Keratinocyte (primary cell): ENCODE measurements around the gene POP7. TPM values are rescaled to one million over a fixed set of nuclear protein-coding genes. Genes with fewer than 3 reads are reported as not detected.

Experiments
- DNase-seq: peaks from one replicate; pipeline ENCODE4 v3.0.0-alpha.2; 2011; ENCODE audit warnings: low read depth, missing footprints, low spot score
- FAIRE-seq: peaks from 2 replicates; lab custom pipeline; 2011; peaks lifted over from hg19 to GRCh38; lab: Jason Lieb, UNC
- H2AFZ ChIP-seq: 2 replicates; pipeline ENCODE4 v1.6.0; 2012; ENCODE audit warnings: low read length, control low read depth, inconsistent platforms; ENCODE audit not compliant: control insufficient read depth
- H3K27ac ChIP-seq: 2 replicates; pipeline ENCODE4 v1.5.1; 2011; ENCODE audit warnings: low read length; ENCODE audit not compliant: control insufficient read depth, insufficient read depth
- H3K27me3 ChIP-seq: 3 replicates; pipeline ENCODE4 v1.6.0; 2011; ENCODE audit warnings: low read length; ENCODE audit not compliant: control insufficient read depth, insufficient read depth; ENCODE audit errors: extremely low read depth
- H3K36me3 ChIP-seq, 2 experiments: 2 replicates in 1 of 2; 3 replicates in 1 of 2; pipeline ENCODE4 v1.5.1; 2011; ENCODE audit warnings: low read length in 2 of 2, mild to moderate bottlenecking in 1 of 2; ENCODE audit not compliant: control insufficient read depth in 2 of 2, insufficient read depth in 2 of 2; ENCODE audit errors: extremely low read depth in 1 of 2
- H3K4me1 ChIP-seq: 3 replicates; pipeline ENCODE4 v1.5.1; 2011; ENCODE audit warnings: low read length; ENCODE audit not compliant: control insufficient read depth, insufficient read depth; ENCODE audit errors: extremely low read depth
- H3K4me2 ChIP-seq: 3 replicates; pipeline ENCODE4 v1.6.0; 2011; ENCODE audit warnings: low read depth, low read length; ENCODE audit not compliant: control insufficient read depth, insufficient read depth; ENCODE audit errors: extremely low read depth
- H3K4me3 ChIP-seq, 3 experiments: fragments of 200-600 bp in 1 of 3; sonication (generic) in 1 of 3; 2 replicates in 2 of 3; 3 replicates in 1 of 3; pipeline ENCODE4 v1.5.1; 2011 to 2016; ENCODE audit warnings: low read length in 3 of 3, mild to moderate bottlenecking in 3 of 3, control low read depth in 2 of 3, inconsistent platforms in 1 of 3, low read depth in 1 of 3, mixed read lengths in 1 of 3, mixed run types in 1 of 3, moderate library complexity in 1 of 3; ENCODE audit not compliant: control insufficient read depth in 2 of 3, insufficient read depth in 2 of 3; ENCODE audit errors: extremely low read depth in 1 of 3
- H3K79me2 ChIP-seq: 2 replicates; pipeline ENCODE4 v1.6.0; 2012; ENCODE audit warnings: low read length; ENCODE audit not compliant: control insufficient read depth, insufficient read depth
- H3K9ac ChIP-seq: 3 replicates; pipeline ENCODE4 v1.6.0; 2011; ENCODE audit warnings: low read length; ENCODE audit not compliant: control insufficient read depth, insufficient read depth; ENCODE audit errors: extremely low read depth
- H3K9me1 ChIP-seq: 3 replicates; pipeline ENCODE4 v1.6.0; 2011; ENCODE audit warnings: low read length; ENCODE audit not compliant: control insufficient read depth, insufficient read depth; ENCODE audit errors: extremely low read depth
- H3K9me3 ChIP-seq: 2 replicates; pipeline ENCODE4 v1.5.1; 2012; ENCODE audit warnings: low read depth, low read length; ENCODE audit not compliant: control insufficient read depth
- H4K20me1 ChIP-seq: 3 replicates; pipeline ENCODE4 v1.6.0; 2011; ENCODE audit warnings: low read length; ENCODE audit not compliant: control insufficient read depth, insufficient read depth; ENCODE audit errors: extremely low read depth
- CTCF ChIP-seq, 3 experiments: IDR thresholded peaks in 1 of 3; conservative IDR thresholded peaks in 1 of 3; optimal IDR thresholded peaks in 1 of 3; 2 replicates in 2 of 3; 3 replicates in 1 of 3; pipeline versions ENCODE3 to v1.5.1; 2011; ENCODE audit warnings: low read length in 3 of 3, mild to moderate bottlenecking in 3 of 3, moderate library complexity in 2 of 3, control low read depth in 1 of 3, inconsistent platforms in 1 of 3; ENCODE audit not compliant: insufficient read depth in 2 of 3; ENCODE audit errors: extremely low read depth in 1 of 3
- EZH2 ChIP-seq: IDR thresholded peaks from one replicate; pipeline ENCODE4 v1.6.1; 2012; ENCODE audit warnings: inconsistent platforms, mild to moderate bottlenecking, low read length, moderate library complexity
- dilution Hi-C: fragments of 300-500 bp; cut with MboI; formaldehyde crosslinking; loops from one replicate; pipeline ENCODE4 v1.7.0; 2020; ENCODE audit warnings: low sequenced_read_pairs; ENCODE audit not compliant: extremely low pct_ligation_motif_present
- polyA plus RNA-seq, 5 experiments: library from polyadenylated mRNA; depleted of rRNA in 3 of 5; stranded (reverse) in 3 of 5; stranded (forward) in 1 of 5; unstranded in 1 of 5; fragments of >200 nt; gene quantifications; 1 replicate in 1 of 5; 2 replicates in 3 of 5; 3 replicates in 1 of 5; pipeline versions ENCODE4 v1.2.1 to v1.2.3, GENCODE V29; 2011 to 2012; ENCODE audit warnings: missing spikeins in 2 of 5, low read depth in 1 of 5, low replicate concordance in 1 of 5

The POP7 gene
- polyA plus RNA-seq, 1 donor (not counting 4 experiments of a cell fraction or from before 2014, with no cell fraction given) = 37.8 TPM

GRCh38 chr7:100686822-100687211, 19.1 kb upstream of the POP7 start:
- dilution Hi-C loops = no loop called here
- no peak for DNase-seq
- H3K79me2 ChIP-seq = peaks cover 32% of the 10 kb centered on the region
- no peak overlapping the region for H3K4me2 ChIP-seq
- H4K20me1 ChIP-seq = peaks cover 13% of the 10 kb centered on the region
- H3K27ac ChIP-seq = no peak overlapping the region
- H3K9me3 ChIP-seq = no peaks in the 10 kb centered on the region
- H3K9ac ChIP-seq = no peak overlapping the region
- peaks cover 14 to 22% of the 10 kb centered on the region in 2 experiments for H3K36me3 ChIP-seq
- H2AFZ ChIP-seq = no peak overlapping the region
- no peaks in the 10 kb centered on the region for H3K9me1 ChIP-seq
- no peak overlapping the region for H3K4me3 ChIP-seq
- TF ChIP-seq EZH2 = no peak
- TF ChIP-seq CTCF (optimal IDR thresholded peaks at IDR 0.05 in 1 of 3, IDR thresholded peaks at IDR 0.05 in 1 of 3, conservative IDR thresholded peaks at IDR 0.05 in 1 of 3; ENCODE audit: extremely low read depth in 1 of 3, insufficient read depth in 2 of 3, low read length in 3 of 3) = no peak
- no peaks in the 10 kb centered on the region for H3K27me3 ChIP-seq
- peaks cover 2% of the 10 kb centered on the region for H3K4me1 ChIP-seq
- no peak for FAIRE-seq

GRCh38 chr7:100687261-100687660, 18.7 kb upstream of the POP7 start:
- TF ChIP-seq EZH2 (no peak), CTCF (optimal IDR thresholded peaks at IDR 0.05 in 1 of 3, IDR thresholded peaks at IDR 0.05 in 1 of 3, conservative IDR thresholded peaks at IDR 0.05 in 1 of 3; ENCODE audit: extremely low read depth in 1 of 3, insufficient read depth in 2 of 3, low read length in 3 of 3) (no peak)
- dilution Hi-C loops = no loop called here
- H3K27ac ChIP-seq = no peak overlapping the region
- H4K20me1 ChIP-seq = peaks cover 14% of the 10 kb centered on the region
- no peak overlapping the region for H3K4me2 ChIP-seq
- no peak overlapping the region for H3K9ac ChIP-seq
- peaks cover 14 to 22% of the 10 kb centered on the region in 2 experiments for H3K36me3 ChIP-seq
- no peaks in the 10 kb centered on the region for H3K9me3 ChIP-seq
- no peaks in the 10 kb centered on the region for H3K9me1 ChIP-seq
- H3K27me3 ChIP-seq = no peaks in the 10 kb centered on the region
- H3K4me1 ChIP-seq = peaks cover 6% of the 10 kb centered on the region
- FAIRE-seq (no peak), DNase-seq (no peak)
- H2AFZ ChIP-seq = no peak overlapping the region
- no peak overlapping the region for H3K4me3 ChIP-seq
- H3K79me2 ChIP-seq = peaks cover 36% of the 10 kb centered on the region
